ENCODE results near the gene CSPG4.
"Not testable (repeated sequence)": the region's sequence is repeated elsewhere in the genome, so short reads cannot be mapped to it uniquely, and the experiment has no call there.

CSPG4 gene

DNA sequence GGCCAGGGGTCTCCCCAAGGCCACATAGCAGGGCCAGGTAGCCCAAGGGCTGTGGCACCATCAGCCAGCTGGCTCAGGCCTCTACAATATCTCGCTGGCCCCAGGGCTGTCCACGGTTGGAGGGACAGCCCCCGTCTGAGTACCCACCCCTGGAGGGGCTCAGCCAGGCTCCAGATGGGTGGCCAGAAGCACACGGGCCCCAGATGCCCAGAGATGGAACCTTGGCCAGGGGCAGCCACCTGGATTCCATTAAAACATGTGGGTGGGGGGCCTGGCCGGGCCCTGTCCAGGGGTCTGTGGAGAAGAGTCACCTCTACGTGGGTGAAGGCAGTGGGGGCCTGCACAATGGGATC is 8.4 kb downstream of the CSPG4 start:
- no peak for DNase-seq

DNA sequence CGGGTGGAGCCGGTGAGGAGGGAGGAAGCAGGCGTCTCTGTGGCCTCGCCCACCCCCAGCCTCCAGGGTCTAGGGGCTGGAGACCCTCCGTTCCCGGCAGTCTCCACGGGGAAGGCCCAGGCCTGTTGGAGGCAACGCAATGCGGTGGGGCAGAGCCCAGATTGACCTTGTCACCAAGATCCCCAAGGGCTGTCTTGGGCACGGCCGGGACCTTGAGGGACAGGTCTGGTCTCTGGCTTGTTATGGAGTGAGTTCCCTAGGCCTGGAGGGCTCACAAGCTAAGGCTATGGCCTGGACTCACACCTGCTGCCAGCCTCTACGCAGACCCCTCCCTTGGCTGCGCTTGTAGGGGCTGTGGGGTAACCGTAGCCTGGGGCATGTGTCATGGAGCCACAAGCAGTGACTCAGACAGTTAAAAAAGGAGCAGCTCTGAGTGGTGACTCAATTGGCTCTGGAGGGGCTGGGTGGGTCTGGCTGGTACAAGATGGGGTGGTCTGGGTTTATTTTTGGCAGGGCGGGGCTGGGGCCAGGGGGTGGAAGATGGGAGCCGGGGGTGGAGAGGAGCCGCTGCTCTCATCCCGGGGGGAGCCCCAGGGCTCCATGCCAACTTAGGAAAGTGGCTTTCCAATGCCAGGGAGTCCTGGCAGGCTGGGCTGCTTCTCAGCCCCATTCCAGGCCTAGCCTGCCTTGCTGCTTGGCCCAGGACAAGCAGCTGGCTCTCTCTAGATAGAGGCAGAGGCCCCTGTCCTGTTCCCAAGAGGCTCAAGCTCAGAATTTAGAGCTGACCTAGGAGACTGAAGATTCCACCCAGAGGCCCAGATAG is 9.0 kb downstream of the CSPG4 start:
- DNase-seq, result not testable (repeated sequence)

DNA sequence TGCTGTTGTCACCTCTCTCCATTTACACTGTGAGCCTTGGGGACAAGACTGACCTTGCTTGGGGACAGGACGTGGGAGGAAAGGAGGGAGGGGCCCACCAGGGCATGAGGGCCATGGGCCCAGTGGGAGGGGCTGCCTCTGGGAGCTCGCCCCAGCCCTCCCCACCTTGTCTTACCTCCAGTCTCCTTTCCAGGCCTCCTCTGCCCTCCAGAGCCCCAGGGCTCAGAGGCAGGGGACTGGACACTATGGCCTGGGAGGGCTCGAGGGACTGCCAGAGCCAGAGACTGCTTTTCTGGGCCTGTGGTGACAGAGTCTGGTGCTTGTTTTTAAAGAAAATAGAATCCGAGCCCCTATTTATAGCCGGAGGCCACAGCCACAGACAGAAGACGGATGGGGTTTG is 10.2 kb downstream of the CSPG4 start:
- DNase-seq, result no peak

DNA sequence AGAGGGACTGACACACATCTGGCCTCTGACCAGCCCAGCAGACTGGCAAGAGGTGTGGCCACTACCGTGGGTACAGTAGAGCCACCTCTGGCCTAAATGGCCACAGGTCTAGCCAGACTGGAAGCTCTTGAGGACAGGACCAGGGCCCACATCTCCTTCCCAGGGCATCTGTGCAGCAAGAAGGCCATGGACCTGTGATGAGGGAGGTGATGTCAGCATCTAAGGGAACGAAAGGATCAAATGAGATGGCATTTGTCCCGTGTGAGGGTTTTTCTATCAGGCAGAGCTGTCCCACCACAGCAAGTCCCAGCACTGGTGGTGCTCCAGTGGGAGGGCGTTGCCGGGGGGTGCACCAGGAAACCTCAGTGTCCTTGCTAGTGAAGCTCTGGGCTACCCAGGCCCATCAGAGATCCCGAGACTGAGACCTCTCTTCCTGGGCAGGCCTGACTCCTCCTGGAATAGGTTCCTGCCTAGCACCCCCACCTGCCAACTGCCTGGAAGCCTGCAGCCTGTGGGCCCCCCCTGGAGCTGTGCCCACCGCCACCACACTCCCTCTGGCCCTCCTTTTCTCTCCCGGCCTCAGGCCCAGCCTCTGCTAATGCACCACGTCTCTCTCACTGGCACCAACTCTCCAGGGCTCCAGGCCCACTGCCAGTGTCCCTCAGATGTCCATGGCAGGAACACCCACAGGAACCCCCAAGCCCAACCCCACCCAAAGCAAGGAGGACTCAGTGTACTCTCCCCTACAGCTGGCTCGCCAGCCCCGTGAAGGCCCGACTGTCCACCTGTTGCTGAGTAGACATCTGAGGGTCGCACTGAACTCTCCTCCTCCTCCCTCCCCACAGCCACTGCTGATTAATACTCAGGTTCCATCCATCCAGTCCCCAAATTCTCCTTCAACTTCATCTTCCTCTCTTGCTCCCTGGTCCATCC is 11.3 kb downstream of the CSPG4 start:
- DNase-seq, result not testable (repeated sequence)

DNA sequence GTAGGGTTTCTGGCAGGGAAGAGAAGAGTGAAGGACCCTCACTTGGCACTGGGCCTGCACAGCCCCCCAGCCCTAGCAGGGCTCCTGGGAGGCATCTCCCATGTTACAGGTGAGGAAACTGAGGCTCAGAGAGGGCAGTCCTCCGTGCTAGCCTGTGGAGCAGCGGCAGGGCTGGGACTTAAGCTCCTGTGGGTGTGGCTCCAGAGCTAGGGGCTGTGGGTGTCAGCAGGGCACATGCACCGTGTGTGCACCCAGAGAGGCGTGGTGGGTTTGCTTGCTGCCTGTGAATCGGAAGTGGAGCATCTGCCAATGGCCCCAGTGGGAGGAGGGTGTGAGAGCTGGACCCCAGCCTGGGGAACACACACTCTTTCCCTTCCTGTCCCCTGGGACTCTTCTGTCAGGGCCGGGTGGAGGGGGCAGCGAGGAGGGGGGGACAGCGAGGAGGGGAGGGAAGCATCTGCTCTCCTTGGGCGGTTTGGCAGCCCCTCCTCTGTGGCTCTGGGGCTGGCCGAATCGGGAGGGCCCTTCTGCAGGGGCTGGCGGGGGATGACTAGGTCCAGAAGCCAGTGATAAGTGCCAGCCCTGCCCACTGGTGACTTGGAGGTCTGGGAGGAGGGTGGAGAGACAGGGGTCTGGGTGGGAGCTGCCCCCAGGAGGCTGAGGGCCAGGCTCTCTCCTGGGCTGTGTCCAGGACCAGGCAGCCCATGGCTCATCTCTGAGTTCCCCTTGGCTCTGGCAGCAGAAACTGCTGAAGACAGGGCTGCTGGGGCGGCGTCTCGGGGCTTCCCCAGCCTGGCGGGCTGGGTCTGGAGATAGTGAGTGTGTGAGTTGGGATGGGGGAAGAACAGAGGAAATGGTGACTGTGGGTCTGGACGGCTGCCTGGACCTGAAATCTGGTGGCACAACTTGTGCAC is 12.4 kb downstream of the CSPG4 start:
- peak in 1 of 2 donors; percentile 55 for DNase-seq

DNA sequence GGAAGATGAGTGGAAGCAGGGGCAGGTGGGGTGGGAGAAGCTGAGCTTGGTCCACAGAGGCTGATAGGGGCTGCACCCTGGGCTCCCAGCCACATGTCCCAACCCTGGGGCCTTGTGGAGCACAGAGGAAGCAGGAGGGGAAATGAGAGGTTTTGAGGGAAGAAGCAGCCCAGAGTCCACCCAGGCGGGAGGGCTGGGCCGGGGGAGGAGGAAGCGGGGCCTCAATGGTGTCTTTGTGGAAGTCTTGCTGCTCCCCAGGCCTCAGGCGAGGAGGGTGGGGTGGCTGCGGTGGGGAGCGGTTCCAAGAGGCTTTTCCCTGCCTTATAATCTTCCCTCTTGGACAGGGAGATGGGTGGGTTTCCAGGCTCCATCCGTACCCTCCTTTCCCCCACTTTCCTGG is 13.1 kb downstream of the CSPG4 start:
- DNase-seq, result not testable (repeated sequence)

DNA sequence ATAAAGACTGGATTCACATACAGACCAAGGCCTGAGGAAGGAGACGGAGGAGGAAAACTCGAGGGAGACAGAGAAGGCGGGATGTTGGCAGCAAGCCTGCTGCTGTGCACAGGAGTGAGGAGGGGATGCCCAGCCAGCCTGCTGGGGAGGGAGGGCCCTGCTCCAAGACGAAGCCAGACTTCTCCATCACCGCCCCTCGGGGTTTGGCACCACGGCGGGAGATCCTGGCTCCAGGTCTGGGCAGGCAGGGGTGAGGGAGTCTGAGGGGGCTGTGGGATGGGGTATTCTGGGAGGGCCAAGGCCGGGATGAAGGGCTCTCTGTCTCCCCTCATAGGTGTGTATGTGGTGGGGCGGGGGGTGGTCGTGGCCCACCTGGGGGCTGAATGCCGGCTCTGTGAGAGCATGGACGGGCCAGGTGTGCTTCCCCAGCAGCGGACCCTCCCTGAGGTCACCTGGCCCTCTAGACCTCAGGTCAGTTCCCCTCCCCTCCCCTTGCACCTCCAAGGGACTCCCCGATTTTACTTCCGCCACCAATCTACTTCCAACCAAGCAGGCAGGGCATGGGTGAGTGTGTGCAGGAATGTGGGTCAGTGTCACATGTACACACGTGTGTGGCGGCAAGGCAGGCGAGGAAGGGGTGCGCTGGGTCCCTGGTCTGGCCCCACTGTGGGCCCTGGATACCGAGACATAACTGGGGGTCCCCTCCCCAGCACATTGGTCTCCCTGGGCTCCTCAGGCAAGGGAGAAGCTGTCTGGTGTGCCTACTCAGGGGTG is 14.5 kb downstream of the CSPG4 start:
- DNase-seq, result not testable (repeated sequence)

DNA sequence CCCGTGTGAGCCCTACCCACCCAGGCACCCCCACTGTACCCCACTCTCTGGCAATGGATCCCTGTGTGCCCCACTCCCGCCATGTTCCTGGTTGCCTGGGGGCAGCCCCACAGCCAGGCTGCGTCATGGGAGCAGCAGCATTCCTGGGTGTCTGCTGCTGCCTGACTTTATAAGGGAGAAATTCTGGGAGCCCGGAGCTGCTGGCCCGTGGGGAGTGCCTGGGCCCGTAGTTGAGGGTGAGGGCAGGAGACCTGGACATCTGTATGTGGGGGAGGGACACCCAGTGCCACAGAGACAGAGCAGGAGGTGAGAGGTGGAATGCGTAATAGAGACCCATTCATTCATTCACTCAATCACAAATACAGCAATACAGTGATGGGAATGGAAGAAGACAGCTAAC is 15.1 kb downstream of the CSPG4 start:
- no peak for DNase-seq

DNA sequence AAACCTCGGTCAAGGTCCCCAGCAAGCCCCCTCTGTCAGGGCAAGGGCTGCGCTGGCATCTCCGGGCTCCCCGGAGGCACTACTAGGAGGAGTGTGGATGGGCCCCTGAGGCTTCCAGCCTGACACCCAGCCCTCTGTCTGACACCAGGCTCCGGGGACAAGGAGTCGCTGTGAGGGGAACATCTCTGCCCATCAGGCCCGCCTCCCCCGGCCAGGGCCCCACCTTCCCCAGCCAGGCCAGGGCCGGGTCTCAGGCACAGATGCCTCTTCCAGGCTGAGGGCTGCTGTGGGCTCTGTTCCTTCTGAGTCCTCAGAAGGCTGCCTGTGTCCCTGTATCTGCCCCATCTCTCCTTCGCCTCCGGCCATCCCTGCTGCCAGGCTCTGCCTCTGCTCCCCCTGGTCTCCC is 15.8 kb downstream of the CSPG4 start:
- no peak for DNase-seq

DNA sequence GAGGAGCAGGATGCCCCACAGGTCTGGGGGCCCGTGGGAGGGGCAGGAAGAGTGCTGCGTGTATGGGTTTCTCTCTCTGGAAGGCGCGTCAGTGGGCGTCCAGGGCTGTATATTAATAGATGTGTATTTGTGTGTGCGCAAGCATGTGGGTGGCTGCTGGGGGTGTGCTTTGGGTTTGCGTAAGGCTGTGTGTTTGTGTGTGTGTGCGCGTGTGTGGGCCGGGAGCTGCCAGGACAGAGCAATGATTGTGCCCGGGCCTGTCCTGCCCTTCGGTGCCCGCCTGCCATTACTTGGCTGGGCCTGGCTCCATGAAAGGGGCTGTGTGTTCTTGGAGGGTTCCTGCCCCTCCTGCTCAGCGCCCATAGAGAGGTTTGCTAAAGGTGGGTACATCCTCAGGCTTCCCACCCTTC is 16.3 kb downstream of the CSPG4 start:
- no peak for DNase-seq

DNA sequence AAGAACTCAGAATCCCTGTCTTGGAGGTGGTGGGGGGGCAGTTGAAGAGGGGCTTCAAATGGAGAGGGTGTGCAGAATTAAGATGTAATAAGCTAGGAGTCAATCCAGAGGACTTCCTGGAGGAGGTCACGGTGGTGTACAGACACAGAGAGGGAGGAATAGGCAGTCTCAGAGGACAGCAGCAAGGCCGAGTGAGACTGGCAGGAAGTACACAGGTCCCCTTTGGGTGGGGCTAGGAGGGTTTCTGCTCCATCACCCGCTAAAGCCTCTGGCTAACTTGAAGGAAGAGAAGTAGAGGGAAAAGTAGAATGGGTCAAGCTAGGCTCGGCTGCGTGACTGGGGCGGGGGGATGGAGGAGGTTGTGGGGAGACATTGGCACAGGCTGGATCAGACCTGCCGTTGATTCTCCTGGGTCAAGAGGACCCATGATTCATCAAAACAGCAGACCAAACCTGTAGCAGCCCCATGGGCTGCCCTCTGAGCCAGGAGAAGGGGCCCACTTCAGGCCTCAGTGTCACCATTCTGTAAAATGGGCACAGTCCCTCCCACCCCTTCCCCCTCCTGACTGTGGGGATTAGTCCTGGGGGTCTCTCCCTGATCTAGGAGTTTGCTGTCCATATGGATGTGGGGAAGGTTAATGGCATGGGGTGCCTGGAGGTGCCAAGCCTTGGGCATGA is 16.9 kb downstream of the CSPG4 start:
- no peak for DNase-seq

DNA sequence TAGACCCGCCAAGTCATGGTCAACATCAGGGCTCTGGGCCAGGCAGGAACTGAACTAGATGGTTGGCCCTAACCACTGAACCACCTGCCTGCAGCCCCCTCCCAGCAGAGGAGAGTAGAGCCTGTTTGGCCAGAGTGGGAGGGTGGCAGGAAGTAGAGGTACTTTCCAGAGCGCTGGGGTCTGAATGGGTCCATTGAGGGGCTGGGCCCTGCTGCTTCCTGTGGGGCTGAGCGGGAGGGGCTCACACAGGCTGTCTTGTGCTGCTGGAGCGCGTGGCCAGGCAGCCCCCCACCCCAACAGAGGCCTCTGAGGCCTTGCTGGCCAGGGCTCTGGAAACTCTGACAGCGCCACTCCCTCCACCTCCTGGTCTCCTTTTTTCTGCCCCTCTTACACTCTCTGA is 17.4 kb downstream of the CSPG4 start:
- no peak for DNase-seq

DNA sequence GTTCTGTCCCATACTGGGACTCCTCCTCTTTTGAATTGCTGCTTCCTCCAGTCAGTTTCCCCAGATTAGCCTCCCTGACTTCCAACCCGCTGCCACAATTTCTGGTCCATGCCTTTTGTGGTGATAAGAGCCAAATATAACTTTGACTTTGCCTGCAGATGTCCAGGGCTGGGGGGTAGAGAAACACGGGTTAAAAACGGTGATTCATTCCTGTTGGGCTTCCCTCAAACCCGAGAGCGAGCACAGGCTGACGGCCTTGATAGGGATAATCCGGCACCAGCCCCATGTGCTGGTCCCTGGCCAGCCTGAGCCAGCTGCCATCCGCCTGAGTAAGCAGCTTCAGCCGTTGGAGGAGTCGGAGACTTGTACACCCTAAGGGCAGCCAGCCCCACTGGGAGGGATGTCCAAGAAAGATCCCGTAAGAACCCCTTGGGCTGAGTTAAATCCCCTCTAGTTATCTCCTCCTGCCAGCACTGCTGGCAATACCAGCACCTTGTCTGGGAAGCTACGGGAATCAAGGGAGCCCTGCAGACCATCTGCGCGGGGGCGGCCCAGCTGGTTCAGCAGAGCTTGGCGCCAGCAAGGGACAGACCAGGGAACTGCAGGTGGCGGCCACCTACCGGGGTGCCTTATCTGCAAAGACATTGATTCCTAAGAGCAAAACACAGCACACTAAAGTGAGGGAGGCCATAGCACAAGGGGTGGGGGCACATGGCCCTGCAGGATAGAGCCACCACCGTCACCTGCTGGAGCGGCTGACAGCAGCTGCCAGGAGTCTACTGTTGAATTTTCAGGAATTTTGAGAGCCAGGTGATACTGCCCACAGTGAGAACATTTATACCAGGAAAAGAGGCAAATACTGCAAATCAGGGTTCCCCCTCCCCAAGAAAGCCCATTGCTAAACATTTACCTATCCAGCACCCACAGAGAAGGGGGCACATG is 18.1 kb downstream of the CSPG4 start:
- DNase-seq, result no peak

DNA sequence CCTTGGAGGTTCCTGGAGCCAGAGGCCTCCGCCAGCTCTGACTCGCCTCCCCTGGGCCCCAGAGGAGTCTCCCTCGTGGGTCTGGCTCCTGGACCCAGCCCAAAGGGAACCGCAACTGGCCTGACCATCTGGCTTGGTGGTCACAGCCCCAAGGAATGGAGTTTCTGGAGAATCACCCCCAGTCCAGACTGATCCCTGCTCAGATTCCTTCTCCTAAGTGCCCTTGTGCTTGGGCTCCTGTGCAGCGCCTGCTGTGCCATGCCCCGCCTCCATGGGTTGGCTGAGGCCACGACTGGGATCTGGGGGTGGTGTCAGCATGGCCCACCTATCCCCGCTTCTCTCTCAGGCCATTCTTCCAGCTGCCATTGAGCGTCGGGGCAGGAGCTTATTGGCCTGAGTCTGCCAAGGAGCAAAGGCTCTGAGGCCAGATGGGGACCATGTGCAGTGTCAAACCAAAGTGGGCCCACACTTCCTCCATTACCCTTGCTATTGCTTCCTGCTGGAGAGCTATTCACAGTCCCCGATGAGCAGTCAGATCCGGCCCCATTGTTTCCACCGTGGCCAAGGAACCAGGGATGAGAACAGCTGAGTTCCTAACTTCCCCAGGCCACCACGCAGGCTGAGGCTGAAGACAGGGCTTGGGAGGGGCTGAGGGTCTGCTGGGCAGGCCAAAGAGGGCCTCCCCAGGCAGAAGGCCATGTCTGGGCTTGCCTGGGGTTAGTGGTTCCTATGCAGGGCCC is 19.0 kb downstream of the CSPG4 start:
- DNase-seq, result no peak

DNA sequence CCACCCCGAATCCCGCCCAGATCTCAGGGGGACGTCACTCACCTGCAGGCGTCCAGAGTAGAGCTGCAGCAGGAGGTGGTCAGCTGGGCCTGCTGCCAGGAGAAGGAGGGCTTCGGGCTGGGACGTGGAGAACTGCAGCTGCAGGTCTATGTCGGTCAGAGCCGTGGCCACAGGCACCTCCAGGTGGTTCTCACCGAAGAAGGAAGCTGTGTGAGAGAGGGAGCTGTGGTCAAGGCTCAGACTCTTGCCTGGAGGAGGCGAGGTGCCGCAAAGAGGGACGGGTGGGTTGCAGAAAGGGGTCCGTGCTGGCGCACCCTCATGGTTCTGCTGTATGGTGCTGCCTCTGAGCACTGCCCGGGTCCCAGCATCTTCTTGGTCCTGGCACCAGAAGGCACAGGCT is 19.6 kb downstream of the CSPG4 start:
- not testable (repeated sequence) for DNase-seq

DNA sequence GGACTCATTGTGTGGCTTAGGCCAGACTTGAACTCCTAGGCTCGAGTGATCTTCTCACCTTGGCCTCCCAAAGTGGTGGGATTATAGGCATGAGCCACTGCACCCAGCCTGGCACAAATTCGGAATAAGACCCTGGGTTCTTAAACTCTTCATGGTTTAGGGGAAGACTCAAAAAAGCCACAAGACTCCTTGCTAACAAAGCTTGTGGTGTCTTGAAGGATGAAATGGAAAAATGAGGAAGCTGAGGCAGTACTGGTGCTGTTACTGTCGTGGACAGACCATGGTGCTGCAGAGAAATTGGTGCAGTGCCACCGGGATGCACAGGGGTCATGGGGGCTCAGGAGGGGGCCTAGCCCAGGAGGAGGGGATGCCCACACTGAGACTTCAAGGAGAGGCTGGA is 20.3 kb downstream of the CSPG4 start:
- DNase-seq, result not testable (repeated sequence)

DNA sequence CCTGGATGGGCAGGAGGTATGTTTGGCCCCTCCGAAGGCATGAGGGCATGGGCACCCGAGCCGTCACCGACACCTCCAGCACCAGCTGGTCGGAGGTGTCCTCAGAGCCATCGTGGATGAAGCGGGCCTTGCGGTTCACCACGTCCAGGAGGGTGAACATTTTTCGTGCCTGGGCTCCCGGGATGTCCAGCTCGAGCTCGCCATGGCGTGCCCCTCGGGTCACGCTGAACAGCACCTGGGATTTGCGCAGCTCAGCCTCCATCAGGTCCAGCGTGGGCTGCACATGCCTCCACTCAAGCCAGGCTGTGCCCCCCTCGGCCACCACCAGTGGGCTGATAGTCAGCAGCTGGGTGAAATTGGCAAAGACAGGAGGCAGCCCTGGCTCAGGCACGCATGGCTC is 23.2 kb downstream of the CSPG4 start:
- DNase-seq, result not testable (repeated sequence)

DNA sequence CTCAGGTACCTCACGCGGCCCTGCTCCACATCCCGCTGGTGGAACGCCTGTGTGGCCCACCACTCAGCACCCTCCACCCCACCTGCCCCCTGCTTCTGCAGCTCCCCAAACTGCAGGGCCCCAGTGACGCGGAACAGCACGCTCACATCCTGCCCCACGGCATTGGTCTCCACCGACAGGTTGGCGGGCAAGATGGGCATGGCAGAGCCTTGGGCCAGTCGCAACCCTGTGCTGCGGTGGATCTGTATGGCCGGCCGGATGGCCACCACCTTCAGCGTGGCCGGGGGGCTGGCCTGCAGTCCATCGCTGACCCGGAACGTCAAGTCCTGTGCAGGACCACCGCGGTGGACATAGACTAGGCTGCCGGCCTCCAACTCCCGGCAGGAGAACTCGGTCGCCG is 23.8 kb downstream of the CSPG4 start:
- no peak for DNase-seq

DNA sequence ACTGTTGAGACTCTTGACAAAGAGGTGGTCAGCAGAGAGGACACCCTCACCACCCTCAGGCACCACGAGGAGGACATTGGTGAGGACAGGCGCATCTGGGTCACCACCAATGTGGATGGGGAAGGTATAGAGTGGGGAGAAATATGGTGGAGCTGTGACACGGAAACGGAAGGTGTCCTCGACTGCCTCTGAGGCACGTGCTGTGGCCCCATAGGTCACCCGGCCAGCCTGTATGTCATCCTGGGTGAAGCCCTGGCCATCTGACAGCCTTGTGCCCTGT is 24.4 kb downstream of the CSPG4 start:
- DNase-seq, result no peak

Data from CD4-positive, alpha-beta T cell treated with Interleukin-4 for 1 hour (primary cell).